ENCODE data around the gene NXN. TPM values are rescaled to one million over a fixed set of nuclear protein-coding genes. Genes with fewer than 3 reads are reported as not detected.

Gene NXN
- polyA plus RNA-seq, 1 donor from 2014 or later = 14.8 TPM

- H3K4me2 ChIP-seq (ENCODE audit: low read length) = no peak overlapping the region
Measured at GRCh38 chr17:916315-916714, 63.3 kb downstream of the NXN start.

GRCh38 chr17:915538-916201 is 63.9 kb downstream of the NXN start:
- no peak overlapping the region for H2AFZ ChIP-seq (ENCODE audit: low read depth, low read length)
- no peaks in the 10 kb centered on the region for H4K20me1 ChIP-seq (ENCODE audit: insufficient read depth)
- no peak overlapping the region for H3K27ac ChIP-seq (ENCODE audit: low read length)
- H3K4me2 ChIP-seq (ENCODE audit: low read length) = no peak overlapping the region
- H3K9me3 ChIP-seq (ENCODE audit: low read length) = peaks cover 3% of the 10 kb centered on the region
- no peaks in the 10 kb centered on the region for H3K27me3 ChIP-seq (ENCODE audit: insufficient read depth, low read depth, low read length)
- no peaks in the 10 kb centered on the region for H3K9me2 ChIP-seq (ENCODE audit: insufficient read depth, low read length)
- no peak overlapping the region for H3K4me3 ChIP-seq (ENCODE audit: low read length)
- no peaks in the 10 kb centered on the region for H3F3A ChIP-seq (ENCODE audit: insufficient read depth, low read length, poor library complexity, severe bottlenecking)
- H3K36me3 ChIP-seq (ENCODE audit: insufficient read depth, low read length) = no peaks in the 10 kb centered on the region
- peaks cover 20% of the 10 kb centered on the region for H3K79me2 ChIP-seq (replicated peaks; ENCODE audit: insufficient read depth, low read length)
- no peak overlapping the region for H3K9ac ChIP-seq (ENCODE audit: low read length)
- TF ChIP-seq, protein P1, sequence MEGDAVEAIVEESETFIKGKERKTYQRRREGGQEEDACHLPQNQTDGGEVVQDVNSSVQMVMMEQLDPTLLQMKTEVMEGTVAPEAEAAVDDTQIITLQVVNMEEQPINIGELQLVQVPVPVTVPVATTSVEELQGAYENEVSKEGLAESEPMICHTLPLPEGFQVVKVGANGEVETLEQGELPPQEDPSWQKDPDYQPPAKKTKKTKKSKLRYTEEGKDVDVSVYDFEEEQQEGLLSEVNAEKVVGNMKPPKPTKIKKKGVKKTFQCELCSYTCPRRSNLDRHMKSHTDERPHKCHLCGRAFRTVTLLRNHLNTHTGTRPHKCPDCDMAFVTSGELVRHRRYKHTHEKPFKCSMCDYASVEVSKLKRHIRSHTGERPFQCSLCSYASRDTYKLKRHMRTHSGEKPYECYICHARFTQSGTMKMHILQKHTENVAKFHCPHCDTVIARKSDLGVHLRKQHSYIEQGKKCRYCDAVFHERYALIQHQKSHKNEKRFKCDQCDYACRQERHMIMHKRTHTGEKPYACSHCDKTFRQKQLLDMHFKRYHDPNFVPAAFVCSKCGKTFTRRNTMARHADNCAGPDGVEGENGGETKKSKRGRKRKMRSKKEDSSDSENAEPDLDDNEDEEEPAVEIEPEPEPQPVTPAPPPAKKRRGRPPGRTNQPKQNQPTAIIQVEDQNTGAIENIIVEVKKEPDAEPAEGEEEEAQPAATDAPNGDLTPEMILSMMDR (IDR thresholded peaks at IDR 0.05; ENCODE audit: poor library complexity, severe bottlenecking) = no peak
- TF ChIP-seq MXI1 (conservative IDR thresholded peaks at IDR 0.05; ENCODE audit: poor library complexity, severe bottlenecking) (no peak), REST (IDR thresholded peaks at IDR 0.05; ENCODE audit: borderline replicate concordance) (no peak), POLR2AphosphoS5 (IDR thresholded peaks at IDR 0.05) (no peak), SMC3 (conservative IDR thresholded peaks at IDR 0.05; ENCODE audit: poor library complexity) (no peak), RAD21 (conservative IDR thresholded peaks at IDR 0.05) (no peak), TAF1 (IDR thresholded peaks at IDR 0.05; ENCODE audit: low read depth) (no peak)

More at GRCh38 chr17:916315-916714, 63.3 kb downstream of the NXN start:
- no peak for TF ChIP-seq POLR2AphosphoS5 (IDR thresholded peaks at IDR 0.05)
- TF ChIP-seq SMC3 (conservative IDR thresholded peaks at IDR 0.05; ENCODE audit: poor library complexity) = no peak
- TF ChIP-seq, protein P1 (IDR thresholded peaks at IDR 0.05; ENCODE audit: poor library complexity, severe bottlenecking) = no peak
- no peak for TF ChIP-seq EZH2 (IDR thresholded peaks at IDR 0.05; ENCODE audit: borderline replicate concordance, insufficient read depth, low read length, poor library complexity, severe bottlenecking)
- TF ChIP-seq RAD21 (conservative IDR thresholded peaks at IDR 0.05) = no peak
- TF ChIP-seq TAF1 (IDR thresholded peaks at IDR 0.05; ENCODE audit: low read depth) = no peak
- TF ChIP-seq MXI1 (conservative IDR thresholded peaks at IDR 0.05; ENCODE audit: poor library complexity, severe bottlenecking) = no peak
- TF ChIP-seq REST (IDR thresholded peaks at IDR 0.05; ENCODE audit: borderline replicate concordance) = no peak
- TF ChIP-seq EP300 (conservative IDR thresholded peaks at IDR 0.05; ENCODE audit: poor library complexity, severe bottlenecking) = no peak
- H3K27ac ChIP-seq (ENCODE audit: low read length) = no peak overlapping the region
- H3K9me2 ChIP-seq (ENCODE audit: insufficient read depth, low read length) = no peaks in the 10 kb centered on the region
- no peak overlapping the region for H2AFZ ChIP-seq (ENCODE audit: low read depth, low read length)
- H3K36me3 ChIP-seq (ENCODE audit: insufficient read depth, low read length) = no peaks in the 10 kb centered on the region
- peaks cover 23% of the 10 kb centered on the region for H3K79me2 ChIP-seq (replicated peaks; ENCODE audit: insufficient read depth, low read length)
- peaks cover 3% of the 10 kb centered on the region for H3K9me3 ChIP-seq (ENCODE audit: low read length)
- no peak overlapping the region for H3K9ac ChIP-seq (ENCODE audit: low read length)
- H4K20me1 ChIP-seq (ENCODE audit: insufficient read depth) = no peaks in the 10 kb centered on the region
- H3K27me3 ChIP-seq (ENCODE audit: insufficient read depth, low read depth, low read length) = no peaks in the 10 kb centered on the region
- no peak overlapping the region for H3K4me3 ChIP-seq (ENCODE audit: low read length)
- H3F3A ChIP-seq (ENCODE audit: insufficient read depth, low read length, poor library complexity, severe bottlenecking) = no peaks in the 10 kb centered on the region
